ENCODE data around the gene CSK.

DNA sequence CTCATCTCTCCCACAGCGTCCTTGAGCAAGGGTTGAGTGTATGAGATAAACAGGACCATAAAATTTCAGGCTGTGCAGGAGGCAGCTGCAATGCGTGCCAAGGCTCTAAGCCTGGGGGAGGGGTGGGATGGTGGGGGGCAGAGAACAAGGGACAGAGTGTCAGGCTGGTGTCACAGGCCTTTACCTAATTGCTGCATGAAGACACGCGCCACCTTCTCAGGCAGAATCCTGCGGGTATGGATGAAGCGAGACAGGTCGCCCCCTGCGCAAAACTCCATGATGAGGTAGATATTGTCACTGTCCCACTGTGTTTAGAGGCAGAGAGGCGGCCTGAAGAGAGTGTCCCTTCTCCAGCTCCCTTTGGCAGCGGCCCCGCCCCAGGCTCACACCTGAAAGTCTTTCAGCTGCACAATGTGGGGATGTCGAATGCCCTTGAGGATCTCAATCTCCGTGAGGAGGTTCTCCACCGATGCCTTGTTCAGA, 60.1 kb downstream of the CSK start:
- TF ChIP-seq CEBPB (IDR thresholded peaks at IDR 0.05) (no peak), NFIC (IDR thresholded peaks at IDR 0.05) (no peak), EP300 (IDR thresholded peaks at IDR 0.05; ENCODE audit: borderline replicate concordance) (no peak), FOXM1 (IDR thresholded peaks at IDR 0.05; ENCODE audit: borderline replicate concordance, low read depth) (no peak), ZBTB7A (IDR thresholded peaks at IDR 0.05; ENCODE audit: low read depth) (no peak), RAD21 (IDR thresholded peaks at IDR 0.05; ENCODE audit: low read depth) (no peak)
- TF ChIP-seq, protein P1, sequence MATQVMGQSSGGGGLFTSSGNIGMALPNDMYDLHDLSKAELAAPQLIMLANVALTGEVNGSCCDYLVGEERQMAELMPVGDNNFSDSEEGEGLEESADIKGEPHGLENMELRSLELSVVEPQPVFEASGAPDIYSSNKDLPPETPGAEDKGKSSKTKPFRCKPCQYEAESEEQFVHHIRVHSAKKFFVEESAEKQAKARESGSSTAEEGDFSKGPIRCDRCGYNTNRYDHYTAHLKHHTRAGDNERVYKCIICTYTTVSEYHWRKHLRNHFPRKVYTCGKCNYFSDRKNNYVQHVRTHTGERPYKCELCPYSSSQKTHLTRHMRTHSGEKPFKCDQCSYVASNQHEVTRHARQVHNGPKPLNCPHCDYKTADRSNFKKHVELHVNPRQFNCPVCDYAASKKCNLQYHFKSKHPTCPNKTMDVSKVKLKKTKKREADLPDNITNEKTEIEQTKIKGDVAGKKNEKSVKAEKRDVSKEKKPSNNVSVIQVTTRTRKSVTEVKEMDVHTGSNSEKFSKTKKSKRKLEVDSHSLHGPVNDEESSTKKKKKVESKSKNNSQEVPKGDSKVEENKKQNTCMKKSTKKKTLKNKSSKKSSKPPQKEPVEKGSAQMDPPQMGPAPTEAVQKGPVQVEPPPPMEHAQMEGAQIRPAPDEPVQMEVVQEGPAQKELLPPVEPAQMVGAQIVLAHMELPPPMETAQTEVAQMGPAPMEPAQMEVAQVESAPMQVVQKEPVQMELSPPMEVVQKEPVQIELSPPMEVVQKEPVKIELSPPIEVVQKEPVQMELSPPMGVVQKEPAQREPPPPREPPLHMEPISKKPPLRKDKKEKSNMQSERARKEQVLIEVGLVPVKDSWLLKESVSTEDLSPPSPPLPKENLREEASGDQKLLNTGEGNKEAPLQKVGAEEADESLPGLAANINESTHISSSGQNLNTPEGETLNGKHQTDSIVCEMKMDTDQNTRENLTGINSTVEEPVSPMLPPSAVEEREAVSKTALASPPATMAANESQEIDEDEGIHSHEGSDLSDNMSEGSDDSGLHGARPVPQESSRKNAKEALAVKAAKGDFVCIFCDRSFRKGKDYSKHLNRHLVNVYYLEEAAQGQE (IDR thresholded peaks at IDR 0.05; ENCODE audit: low read depth), result no peak
